NCI-H2029 (cell line): ENCODE measurements around the gene CCDC87.
"Not testable (repeated sequence)": the region's sequence is repeated elsewhere in the genome, so short reads cannot be mapped to it uniquely, and the experiment has no call there.

ENCODE experiments used
- DNase-seq: peaks from one replicate; lab custom pipeline; 2025; lab: John Stamatoyannopoulos, UW

The CCDC87 gene

GRCh38 chr11:66614073-66614472 lies 21.2 kb upstream of the CCDC87 start:
- DNase-seq: peak; percentile 24

DNA sequence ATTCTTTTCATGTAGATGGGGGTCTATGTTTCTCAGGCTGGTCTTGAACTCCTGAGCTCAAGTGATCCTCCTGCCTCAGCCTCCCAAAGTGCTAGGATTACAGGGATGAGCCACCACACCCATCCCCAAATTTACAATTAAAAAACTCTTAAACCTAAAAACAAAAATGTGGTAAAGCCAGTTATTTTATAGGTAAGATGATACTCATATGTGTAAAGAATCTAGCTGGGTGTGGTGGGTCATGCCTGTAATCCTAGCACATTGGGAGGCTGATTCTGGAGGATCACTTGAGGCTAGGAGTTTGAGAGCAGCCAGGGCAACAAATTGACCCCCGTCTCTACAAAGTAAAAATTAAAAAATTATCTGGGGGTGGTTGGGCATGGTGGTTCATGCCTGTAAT lies 19.6 kb upstream of the CCDC87 start:
- no peak for DNase-seq

DNA sequence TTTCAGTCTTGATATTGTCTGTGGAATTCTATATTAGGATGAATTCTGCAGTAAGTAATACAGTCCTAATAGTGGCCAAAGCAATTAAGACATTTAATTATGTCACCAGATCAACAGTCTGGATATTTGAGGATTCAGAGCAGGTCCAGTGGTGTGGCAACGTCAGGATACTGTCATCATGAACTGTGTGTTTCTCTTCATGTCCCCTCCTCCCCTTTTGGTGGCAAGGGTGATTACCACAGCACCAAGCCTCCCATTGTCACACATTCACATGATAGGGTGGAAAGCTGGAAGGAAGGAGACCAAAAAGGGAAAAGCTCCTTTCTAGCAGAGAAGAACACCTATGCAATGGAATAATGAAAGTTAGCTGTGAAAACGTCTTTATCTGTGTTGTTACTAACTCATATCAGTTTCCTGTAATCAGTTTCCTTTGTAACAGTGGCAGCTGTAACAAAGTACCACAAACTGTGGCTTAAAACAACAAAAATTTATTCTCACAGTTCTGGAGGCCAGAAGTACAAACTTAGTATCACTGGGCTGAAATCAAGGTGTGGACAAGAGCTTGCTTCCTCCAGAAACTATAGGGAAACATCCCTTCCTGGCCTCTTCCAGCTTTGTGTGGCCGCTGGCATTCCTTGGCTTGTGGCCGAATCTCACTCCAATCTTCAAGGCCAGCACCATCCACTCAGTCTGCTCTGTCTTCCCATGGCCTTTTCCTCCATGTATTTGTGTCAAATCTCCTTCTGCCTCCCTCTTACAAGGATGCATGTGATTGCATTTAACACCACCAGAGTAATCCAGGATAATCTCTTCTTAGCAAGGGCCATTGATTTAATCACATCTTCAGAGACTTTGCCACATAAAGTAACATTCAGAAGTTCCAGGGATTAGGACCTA lies 17.1 kb upstream of the CCDC87 start:
- no peak for DNase-seq

GRCh38 chr11:66607126-66607834 lies 14.4 kb upstream of the CCDC87 start:
- DNase-seq: no peak

- DNase-seq: not testable (repeated sequence)
These were observed 13.7 kb upstream of the CCDC87 start for GRCh38 chr11:66606608-66607007.

GRCh38 chr11:66604155-66604554 lies 11.3 kb upstream of the CCDC87 start:
- DNase-seq: no peak

DNA sequence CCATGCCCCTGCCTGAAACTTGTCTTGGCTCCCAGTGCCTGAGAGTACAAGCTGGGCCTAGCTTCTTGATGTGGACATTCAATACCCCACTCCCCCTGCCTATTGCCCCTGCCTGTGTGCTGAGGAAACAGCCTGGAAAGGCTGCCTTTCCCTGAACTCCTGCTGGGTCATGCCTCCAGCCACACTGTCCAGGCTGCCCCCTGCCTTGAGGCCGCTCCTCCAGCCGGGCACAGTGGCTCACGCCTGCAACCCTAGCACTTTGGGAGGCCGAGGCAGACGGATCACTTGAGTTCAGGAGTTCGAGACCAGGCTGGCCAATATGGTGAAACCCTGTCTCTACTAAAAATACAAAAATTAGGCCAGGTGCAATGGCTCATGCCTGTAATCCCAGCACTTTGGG lies 10.2 kb upstream of the CCDC87 start:
- no peak for DNase-seq

GRCh38 chr11:66600631-66601233 lies 7.9 kb upstream of the CCDC87 start:
- DNase-seq: no peak

- no peak for DNase-seq
These were observed 7.4 kb upstream of the CCDC87 start for GRCh38 chr11:66600219-66600618.

DNA sequence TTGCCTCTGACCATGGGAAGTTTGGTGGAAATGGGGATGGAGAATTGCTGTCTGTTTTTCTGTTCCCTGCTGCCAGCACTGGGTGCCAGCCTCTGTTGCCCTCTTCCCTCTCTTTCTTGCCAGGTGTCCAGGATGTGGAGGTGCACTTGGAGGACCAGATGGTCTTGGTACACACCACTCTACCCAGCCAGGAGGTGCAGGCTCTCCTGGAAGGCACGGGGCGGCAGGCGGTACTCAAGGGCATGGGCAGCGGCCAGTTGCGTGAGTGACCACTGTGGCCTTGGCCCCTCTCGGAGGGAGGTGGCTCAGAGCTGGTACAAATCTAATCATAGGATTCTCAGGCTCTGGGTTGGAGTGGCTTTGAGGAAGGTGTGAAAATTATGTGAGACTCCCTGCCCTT lies 6.1 kb upstream of the CCDC87 start:
- no peak for DNase-seq

DNA sequence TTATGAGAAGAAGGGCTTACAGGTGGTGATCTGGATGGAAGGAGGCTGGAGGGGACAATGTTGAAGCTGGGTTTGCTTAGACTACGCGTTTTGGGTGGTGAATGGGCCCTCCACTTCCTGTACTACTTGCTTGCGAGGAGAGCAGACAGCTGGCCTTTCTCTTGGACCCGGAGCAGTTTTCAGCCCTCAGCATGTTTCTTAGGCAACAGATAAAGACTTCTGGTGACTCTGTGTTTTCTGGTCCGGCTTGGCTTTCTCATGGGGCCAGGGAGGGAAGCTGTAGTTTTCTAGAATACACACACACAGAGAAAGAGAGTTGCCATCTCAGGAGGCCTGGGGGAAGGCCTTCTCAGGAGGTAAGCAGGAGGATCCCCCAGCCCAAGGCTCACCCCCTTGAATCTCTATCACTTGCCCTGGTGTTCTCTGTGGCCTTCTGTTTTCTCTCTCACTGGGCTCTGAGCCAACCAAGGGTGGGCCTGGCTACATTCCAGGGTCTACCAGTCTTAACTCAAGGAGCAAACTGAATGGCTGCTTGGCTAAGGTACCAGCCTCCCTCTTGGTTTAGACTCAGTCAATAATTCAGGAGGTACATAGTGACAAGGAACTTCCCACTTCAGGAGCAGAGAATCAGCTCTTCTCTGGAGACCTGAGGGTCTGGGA lies 2.5 kb upstream of the CCDC87 start:
- no peak for DNase-seq

GRCh38 chr11:66593650-66594049 lies 787 bp upstream of the CCDC87 start:
- DNase-seq: no peak

GRCh38 chr11:66593303-66593635 lies 406 bp upstream of the CCDC87 start:
- DNase-seq: no peak

DNA sequence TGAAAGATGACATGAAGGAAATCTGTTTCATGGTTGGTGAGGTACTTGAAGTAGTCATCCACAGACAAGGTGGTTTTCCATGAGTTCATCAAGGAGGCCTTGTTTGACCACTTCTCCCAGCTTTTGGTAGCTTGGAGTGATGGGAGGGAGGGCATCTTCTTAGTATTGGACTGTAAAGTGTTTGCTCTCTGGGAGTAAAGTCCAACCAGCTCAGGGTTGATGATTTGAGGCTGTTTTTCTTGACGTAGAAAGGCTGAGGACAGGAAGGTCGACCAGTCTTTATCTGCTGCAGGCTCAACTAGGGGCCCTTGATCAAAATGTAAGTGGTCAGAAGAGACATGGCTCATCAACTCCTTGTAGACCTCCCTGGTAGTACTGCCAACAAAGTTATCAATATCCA lies 1.7 kb downstream of the CCDC87 start:
- DNase-seq: no peak

DNA sequence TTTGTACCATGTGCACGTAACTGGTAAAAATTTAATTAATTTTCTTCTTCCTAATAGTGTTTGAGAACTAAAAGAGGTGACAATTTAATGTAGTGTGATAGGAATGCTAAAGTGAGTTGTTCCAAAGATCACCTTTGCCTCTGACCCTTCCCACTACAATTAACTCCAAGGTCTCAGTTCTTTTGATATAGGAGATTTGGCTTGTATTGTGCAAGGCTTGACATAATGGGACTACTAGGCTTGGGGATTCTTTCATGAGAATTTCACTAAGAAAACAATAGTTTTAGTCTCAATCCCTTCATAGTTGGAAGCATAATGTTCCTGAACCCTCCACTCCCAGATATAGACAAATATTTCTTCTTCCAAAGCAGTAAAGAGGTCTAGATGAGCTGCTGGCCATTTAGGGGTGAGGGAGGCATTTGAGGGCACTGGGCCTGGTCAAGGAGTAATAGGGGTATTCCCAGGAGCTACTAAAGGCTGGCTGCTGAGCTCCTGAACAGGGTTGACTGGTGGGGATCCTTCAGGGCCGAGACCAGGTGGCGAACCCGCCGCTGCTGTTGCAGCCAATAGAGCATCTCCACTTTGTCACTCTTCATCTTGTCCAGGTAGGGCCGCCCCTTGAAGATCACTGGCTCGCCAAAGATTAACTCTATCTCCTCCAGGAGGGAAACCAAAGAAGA lies 2.7 kb downstream of the CCDC87 start:
- no peak for DNase-seq

DNA sequence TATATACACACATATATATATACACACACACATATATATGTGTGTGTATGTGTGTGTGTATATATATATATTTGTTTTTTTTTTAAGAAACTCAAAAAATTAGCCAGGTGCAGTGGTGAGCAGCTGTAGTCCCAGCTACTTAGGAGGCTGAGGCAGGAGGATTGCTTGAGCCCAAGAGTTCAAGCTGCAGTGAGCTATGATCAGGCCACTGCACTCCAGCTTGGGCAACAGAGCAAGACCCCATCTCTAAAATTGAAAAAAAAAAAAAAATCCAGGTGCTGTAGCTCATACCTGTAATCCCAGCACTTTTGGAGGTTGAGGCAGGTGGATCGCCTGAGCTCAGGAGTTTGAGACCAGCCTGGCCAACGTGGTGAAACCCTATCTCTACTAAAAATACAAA lies 3.5 kb downstream of the CCDC87 start:
- DNase-seq: not testable (repeated sequence)

GRCh38 chr11:66586136-66586535 lies 6.7 kb downstream of the CCDC87 start:
- no peak for DNase-seq

- DNase-seq: not testable (repeated sequence)
These were observed 7.4 kb downstream of the CCDC87 start for GRCh38 chr11:66585447-66585846.

- not testable (repeated sequence) for DNase-seq
These were observed 10.2 kb downstream of the CCDC87 start for GRCh38 chr11:66582565-66583147.

DNA sequence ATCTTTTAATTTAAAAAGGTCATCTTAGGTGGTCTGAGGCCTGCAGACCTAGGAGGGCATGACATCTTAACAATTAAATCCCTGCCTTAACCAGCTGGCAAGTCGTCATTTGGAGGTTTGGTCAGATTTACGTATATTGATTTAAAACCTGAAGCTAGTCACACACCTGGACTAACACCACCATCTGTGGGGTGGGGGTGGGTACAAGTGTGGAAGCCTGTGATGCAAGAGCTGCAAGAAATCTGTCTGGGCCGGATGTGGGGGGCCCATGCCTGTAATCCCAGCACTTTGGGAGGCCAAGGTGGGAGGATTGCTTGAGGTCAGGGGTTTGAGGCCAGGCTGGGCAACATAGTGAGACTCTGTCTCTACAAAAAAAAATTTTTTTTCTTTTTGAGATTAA lies 11.6 kb downstream of the CCDC87 start:
- DNase-seq: no peak

DNA sequence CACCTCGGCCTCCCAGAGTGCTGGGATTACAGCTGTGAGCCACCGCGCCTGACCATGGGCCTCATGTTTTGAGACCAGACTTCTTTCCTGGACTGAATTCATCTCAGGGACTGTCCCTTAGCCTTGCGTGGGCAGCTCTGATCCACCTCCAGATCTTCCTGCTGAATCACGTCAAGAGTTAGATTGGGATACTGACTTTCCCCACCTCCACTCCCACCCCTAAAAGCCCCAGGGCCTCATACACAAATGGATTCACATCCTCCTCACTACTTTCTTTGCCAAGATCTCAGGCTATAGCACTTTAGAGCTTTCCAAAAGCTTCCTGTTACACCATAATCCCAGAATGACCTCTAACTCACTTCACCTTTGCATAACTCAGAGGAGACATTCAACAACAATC lies 12.1 kb downstream of the CCDC87 start:
- no peak for DNase-seq
